ENCODE data around the gene NR1H2.

The NR1H2 gene

DNA sequence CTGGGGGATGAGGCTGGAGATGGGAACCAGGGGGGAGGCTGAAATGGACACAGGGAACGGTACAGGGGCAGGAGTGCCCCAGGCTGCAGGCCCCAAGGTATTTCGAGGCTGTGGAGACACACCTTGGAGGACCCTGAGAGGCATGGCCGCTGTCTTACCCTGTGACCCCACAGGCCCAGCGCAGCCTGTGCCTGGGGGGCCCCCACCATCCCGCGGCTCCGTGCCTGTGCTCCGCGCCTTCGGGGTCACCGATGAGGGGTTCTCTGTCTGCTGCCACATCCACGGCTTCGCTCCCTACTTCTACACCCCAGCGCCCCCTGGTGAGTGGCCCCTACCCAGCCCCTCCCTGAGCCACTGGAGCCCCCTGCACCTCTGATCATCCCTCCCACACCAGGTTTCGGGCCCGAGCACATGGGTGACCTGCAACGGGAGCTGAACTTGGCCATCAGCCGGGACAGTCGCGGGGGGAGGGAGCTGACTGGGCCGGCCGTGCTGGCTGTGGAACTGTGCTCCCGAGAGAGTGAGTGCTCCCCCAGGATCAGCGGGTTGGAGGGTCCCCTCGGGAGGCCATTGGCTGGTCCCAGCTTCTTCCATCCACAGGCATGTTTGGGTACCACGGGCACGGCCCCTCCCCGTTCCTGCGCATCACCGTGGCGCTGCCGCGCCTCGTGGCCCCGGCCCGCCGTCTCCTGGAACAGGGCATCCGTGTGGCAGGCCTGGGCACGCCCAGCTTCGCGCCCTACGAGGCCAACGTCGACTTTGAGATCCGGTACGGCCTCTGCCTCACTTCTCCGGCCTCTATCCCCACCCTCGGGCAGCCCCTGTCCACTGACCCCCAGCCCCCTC is 25.6 kb downstream of the NR1H2 start:
- no peak for DNase-seq (ENCODE audit: low read depth in 3 of 3, low spot score in 1 of 3)

DNA sequence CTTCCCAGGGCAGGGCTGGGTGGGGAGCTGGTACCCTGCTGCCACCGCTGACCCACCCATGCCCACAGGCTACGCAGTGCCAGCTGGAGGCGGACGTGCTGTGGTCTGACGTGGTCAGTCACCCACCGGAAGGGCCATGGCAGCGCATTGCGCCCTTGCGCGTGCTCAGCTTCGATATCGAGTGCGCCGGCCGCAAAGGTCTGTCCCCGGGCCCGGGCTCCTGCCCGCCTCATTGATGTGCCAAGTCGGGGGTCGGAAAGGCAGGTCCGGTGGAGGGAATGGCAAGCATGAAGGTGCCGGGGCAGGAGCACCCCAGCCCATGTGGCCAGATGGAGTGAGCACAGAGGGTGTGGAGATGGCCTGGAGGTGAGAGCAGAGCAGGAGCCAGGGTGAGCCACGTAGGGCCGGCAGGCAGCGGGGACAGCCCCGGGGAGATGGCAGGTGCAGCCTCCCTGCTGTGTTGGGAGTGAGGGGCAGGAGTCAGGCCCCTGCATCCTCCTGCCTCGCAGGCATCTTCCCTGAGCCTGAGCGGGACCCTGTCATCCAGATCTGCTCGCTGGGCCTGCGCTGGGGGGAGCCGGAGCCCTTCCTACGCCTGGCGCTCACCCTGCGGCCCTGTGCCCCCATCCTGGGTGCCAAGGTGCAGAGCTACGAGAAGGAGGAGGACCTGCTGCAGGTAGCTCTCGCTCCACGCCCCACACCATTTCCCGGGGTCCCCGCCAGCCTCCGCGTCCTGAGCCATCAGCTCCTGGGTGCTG is 26.5 kb downstream of the NR1H2 start:
- DNase-seq (ENCODE audit: low read depth in 3 of 3, low spot score in 1 of 3): no peak

DNA sequence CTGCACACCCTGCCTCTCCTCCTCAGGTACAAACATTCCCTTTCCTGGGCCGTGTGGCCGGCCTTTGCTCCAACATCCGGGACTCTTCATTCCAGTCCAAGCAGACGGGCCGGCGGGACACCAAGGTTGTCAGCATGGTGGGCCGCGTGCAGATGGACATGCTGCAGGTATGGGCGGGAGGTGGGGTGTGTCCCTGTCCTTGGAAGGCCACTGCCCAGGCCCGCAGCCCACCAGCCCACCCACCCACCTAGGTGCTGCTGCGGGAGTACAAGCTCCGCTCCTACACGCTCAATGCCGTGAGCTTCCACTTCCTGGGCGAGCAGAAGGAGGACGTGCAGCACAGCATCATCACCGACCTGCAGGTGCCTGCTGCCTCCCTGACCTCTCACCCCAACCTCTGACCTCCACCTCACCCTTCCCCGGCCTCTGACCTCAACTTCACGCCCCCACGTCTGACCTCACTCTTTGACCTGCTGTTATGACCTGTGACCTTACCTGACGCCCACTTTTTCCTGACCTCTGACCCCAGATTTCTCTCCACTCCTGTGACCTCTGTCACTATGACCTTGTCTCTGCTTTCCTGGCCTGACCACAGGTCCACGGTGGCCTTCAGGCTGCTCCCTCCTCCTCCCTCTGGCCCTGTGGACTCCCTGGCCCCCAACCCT is 30.0 kb downstream of the NR1H2 start:
- DNase-seq (ENCODE audit: low read depth in 3 of 3, low spot score in 1 of 3): no peak

DNA sequence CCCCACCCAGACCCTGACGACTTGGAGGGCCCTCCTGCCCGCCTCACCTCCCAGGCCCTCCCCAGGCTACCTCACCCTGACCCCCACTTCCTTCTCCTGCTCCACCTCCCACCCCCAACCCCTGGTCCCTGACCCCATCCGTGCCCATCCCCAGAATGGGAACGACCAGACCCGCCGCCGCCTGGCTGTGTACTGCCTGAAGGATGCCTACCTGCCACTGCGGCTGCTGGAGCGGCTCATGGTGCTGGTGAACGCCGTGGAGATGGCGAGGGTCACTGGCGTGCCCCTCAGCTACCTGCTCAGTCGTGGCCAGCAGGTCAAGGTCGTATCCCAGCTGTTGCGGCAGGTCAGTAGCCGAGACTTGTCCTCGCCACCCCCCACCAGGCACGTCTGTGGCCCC is 30.6 kb downstream of the NR1H2 start:
- no peak for DNase-seq (ENCODE audit: low read depth in 3 of 3, low spot score in 1 of 3)

DNA sequence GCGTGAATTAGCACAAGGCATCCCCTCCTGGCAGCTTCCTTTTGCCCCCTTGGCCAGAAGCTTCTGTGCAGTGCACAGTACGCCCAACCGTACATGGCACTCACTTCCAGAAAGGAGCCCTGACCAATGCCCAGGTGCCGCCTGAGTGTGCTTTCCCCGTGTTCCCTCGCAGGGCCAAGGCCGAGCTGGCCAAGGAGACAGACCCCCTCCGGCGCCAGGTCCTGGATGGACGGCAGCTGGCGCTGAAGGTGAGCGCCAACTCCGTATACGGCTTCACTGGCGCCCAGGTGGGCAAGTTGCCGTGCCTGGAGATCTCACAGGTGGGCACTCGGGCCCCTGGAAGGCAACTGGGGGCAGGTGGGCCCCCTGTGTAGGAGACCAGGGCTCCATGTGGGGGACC is 33.1 kb downstream of the NR1H2 start:
- no peak for DNase-seq (ENCODE audit: low read depth in 3 of 3, low spot score in 1 of 3)

DNA sequence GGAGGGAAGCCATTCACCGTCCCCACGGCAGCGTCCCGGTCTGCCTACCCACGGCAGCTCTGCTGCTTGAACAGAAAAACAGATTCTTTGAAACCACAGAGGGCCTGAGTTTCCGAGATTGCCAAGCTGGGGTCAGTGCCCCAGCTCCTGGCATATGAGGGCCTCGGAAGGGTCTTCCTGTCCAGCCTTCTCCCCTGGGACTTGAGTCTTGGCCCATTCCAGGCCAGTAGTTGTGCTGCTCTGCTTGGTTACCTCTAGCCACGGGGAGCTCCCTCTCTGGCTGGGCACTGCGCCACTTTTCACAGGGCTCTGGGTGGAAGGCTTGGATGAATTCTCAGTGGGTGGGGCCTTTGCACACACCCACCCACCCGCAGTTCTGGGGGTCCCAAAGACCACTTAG is 33.9 kb downstream of the NR1H2 start:
- DNase-seq (ENCODE audit: low read depth in 3 of 3, low spot score in 1 of 3): no peak

DNA sequence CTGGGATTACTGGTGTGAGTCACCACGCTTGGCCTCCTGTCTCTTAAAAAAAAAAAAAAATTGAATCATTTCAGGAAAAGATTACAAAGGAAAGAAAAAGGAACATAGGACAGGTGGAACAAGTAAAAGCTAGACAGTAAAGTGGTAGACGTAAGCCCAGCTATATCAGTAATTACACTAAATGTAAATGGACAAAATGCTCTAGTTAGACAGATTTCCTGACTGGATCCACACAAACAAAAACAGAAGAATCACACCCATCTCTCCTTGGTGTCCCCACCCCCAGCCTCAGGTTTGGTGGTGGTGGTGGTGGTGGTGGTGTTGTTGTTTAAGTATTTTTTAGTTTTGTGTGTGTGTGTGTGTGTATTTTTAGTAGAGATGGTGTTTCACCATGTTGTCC is 36.2 kb downstream of the NR1H2 start:
- DNase-seq (ENCODE audit: low read depth in 3 of 3, low spot score in 1 of 3): no peak

DNA sequence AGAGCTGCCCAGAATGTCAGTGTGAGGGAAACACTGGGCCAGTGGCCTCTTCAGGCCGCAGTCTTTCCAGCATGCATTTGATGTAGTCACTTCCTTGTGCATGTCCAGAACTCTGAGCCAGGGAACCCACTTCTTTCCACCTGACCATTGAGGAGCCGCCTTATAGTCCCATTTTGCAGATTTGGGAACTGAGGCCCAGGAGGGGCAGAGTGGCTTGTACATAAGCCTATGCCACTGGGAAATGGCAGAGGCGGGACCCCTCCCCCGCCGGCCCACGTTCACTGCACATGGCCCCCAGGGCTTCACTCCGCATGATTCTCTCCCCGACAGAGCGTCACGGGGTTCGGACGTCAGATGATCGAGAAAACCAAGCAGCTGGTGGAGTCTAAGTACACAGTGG is 36.8 kb downstream of the NR1H2 start:
- no peak for DNase-seq (ENCODE audit: low read depth in 3 of 3, low spot score in 1 of 3)

DNA sequence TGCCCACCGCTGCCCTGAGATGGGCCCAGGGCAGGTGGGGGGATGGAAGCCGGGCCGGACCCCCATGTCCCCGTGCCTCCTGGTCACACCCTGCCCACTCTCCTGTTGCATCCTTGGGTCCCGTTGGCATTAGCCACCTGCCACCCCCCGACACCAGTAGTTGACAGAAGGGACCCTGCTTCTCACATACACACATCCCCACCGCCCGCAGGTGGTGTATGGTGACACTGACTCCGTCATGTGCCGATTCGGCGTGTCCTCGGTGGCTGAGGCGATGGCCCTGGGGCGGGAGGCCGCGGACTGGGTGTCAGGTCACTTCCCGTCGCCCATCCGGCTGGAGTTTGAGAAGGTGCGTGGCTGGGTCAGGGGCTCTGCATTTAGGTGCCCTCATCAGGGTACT is 37.3 kb downstream of the NR1H2 start:
- DNase-seq (ENCODE audit: low read depth in 3 of 3, low spot score in 1 of 3): no peak

DNA sequence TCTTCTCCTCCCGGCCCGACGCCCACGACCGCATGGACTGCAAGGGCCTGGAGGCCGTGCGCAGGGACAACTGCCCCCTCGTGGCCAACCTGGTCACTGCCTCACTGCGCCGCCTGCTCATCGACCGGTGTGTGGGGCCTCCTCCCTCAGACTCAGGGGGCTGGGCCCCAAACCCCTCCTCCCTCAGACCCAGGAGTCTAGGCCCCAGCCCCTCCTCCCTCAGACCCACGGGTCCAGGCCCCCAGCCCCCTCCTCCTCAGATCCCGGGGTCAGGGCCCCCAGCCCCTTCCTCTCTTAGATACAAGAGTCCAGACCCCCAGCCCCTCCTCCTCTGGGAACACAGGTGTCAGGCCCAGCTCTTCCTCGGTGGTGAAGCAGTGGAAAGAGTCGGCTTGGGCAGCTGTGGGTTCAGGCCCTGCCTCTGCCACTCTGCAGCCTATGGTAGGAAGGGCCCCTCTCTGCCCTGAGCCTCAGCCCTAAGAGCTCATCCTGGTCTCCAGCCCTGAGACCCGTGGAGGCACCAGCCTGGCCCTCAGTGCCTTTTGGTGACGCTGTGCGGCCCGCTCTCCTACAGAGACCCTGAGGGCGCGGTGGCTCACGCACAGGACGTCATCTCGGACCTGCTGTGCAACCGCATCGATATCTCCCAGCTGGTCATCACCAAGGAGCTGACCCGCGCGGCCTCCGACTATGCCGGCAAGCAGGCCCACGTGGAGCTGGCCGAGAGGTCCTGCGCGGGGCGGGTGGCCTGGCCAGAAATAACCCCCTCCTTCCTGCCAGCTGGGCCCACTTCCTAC is 38.8 kb downstream of the NR1H2 start:
- DNase-seq (ENCODE audit: low read depth in 3 of 3, low spot score in 1 of 3): peak; percentile 11 to 72 (median 52)

DNA sequence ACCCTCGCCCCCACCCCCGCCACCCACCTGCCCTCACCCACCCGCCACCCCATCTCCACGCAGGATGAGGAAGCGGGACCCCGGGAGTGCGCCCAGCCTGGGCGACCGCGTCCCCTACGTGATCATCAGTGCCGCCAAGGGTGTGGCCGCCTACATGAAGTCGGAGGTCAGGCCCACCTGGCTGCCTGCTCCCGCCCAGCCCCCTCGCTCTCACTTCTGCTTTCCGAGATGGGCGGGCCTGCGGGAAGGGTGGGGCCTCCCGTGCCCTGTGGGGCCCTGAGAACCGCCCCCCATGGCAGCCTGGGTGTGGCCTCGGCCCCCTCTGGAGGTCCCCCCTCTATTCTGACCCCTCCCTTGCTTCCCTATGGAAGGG is 39.4 kb downstream of the NR1H2 start:
- DNase-seq (ENCODE audit: low read depth in 3 of 3, low spot score in 1 of 3): no peak

DNA sequence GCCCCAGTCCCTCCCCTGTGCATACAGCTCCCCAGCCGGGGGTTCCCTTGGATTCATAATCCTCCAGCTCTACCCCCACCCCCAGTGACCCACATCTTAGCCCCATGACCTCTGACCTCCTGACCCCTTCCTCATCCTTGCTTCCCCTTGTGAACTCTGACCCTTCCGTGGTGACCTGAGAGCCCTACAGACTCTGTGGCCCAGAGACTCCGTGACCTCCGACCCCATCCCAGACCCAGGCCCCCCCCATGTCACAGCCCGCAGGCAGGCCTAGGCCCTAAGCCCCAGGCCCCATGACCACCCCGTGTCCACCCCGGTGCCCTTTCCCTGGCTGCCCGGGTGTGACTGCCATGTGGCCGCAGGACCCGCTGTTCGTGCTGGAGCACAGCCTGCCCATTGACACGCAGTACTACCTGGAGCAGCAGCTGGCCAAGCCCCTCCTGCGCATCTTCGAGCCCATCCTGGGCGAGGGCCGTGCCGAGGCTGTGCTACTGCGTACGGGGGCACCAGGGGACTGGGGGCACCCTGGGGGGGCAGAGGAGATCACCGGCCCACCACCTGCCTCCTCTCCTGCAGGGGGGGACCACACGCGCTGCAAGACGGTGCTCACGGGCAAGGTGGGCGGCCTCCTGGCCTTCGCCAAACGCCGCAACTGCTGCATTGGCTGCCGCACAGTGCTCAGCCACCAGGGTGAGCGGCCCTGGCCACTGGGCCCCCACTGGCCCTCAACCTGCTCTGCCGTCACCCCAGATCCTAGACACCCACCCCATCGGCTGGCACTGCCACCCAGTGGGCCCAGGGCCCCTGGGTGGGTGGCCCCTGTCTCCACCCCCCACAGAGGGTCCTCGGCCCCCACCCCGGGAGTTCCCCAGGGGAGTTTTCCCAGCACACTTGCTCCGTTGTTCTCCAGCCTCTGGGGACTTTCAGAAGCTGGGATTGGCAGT is 40.0 kb downstream of the NR1H2 start:
- DNase-seq (ENCODE audit: low read depth in 3 of 3, low spot score in 1 of 3): no peak

DNA sequence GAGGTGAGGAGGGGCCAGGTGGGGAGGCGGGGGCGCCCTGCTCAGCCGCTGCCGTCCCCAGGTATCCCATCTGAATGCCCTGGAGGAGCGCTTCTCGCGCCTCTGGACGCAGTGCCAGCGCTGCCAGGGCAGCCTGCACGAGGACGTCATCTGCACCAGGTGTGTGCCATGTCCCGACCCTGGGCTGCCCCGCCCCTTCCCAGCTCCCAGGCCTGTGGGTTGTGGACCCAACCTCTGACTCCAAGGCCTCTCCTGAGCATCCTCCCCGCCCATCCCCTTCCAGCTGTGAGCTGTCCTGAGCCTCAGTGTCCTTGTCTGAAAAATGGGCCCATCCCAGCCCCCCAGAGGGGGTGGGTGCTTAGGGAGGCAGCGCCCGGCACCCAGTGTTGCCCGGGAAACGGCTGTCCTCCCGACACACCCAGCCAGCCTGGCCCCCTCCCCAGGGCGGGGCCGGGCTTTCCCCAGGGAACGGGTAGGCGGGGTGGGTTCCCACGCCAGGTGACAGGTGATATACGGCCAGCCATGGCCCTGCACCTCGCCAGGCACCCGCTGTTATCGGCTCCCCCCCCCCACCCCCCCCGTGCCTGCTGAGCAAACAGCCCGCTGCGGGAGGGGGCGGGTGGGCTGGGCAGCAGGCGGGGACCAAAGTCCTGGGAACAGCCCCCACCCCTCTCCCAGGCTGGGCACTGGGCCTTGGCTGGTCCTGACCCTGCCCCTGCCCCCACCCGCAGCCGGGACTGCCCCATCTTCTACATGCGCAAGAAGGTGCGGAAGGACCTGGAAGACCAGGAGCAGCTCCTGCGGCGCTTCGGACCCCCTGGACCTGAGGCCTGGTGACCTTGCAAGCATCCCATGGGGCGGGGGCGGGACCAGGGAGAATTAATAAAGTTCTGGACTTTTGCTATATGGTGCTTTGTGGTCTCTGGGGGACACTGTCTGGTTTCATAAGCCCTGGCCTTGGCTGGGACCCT is 41.1 kb downstream of the NR1H2 start:
- no peak for DNase-seq (ENCODE audit: low read depth in 3 of 3, low spot score in 1 of 3)

DNA sequence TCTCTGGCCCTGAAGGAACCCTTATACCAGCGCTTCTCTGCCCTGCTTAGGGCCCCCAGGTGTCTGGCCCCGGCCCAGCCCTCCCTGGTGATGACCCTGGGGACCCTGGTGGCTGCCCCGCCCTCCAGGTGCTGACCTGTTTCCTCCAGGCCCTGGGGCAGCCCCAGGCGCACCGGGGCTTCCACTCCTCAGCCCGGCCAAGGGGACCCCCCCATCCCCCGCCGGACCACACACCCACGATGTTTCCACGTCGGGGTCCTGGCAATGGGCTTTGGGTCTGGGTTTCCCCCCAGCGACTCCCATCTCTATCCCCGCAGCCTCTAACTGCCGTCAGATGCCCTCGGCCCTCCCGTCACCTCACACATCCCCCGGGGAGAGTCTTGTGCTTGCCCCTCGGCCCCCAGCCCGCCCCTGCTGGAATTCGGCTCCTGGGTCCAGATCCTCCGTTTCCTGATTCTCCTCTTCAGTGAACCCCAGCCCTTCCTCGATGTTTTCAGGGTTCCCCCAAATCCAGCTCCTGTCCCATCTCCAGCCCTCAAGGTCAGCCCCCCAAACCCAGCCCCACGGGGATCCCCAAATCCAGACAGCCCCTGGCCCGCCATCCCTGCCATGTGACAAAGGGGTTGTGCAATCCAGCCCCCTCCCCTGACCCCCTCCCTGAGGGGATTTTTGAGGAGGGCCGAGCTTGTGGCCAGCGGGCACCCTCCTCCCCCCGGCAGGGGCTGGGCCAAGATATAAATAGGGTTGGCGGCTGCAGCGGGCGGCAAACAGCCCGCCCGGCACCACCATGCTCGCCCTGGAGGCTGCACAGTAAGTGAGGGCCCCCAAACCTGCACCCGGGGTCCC is 42.1 kb downstream of the NR1H2 start, which contains the start of gene SPIB:
Gene SPIB, plus strand, starts transcription at position 763 of the 846 bp plus-strand sequence. Its CDS starts 25 bp downstream, at position 788.
- DNase-seq (ENCODE audit: low read depth in 3 of 3, low spot score in 1 of 3): no peak

DNA sequence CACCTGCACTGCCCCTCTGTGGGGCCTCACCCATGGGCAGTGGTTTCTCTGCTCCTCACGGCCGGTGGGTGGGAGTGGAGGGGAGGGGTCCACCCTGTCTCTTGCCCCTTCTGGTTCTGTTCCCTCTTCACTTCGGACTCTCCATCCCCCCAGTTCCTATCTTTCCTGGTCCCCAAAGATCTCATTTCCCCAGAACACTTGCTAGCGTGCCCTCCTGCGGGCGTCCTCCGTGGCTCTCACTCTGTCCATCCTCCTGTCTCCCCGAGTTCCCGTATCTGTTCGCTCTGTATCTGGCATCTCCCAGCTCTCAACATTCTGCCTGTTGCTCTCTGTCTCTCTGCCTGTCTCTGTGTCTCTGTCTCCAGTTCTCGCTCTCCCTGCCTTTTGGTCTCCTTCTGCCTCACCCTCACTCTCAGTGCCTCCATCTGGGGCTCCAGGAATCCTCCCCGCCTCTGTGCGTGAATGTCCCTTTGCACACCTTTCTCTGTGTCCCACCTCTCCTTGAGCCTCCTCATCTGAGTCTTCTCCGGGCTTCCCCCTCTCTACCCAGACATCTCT is 42.8 kb downstream of the NR1H2 start:
- DNase-seq (ENCODE audit: low read depth in 3 of 3, low spot score in 1 of 3): no peak

DNA sequence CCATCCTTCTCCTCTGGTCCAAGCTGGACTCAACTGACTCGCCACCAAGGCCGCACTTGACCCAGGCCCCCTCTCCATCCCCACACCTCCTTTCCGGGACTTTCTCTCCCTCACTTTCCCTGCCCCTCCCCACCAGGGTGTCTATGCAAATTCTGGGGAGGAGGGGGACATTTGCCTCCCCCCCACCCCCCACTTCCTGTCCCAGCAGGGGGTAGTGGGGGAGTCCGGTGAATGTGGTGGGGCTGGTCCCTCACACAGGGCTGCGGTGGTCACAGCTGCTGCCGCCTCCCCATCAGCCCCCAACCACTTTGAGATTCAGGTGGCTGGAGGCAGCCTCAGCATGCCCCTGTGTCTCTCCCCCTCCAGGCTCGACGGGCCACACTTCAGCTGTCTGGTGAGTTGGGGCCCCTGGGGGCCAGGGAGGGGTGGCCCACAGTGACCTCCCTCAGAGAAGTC is 43.4 kb downstream of the NR1H2 start:
- no peak for DNase-seq (ENCODE audit: low read depth in 3 of 3, low spot score in 1 of 3)

DNA sequence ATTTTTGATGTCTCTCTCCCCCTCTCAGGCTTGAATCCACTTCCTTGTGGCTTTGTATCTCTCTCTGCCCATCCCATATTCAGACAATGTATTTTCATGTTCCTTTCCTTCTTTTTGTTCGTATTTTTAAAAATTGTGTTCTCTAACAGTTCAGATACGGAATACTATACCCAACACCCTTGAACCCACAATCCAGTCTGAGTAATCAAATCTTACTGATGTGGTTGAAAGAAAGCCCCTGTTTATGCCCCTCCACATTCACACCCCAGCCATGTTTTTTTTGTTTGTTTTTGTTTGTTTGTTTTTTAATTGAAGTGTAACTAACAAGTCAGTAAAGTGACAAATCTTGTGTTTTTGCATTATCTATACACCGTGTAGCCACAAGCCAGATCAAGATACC is 43.9 kb downstream of the NR1H2 start:
- no peak for DNase-seq (ENCODE audit: low read depth in 3 of 3, low spot score in 1 of 3)

DNA sequence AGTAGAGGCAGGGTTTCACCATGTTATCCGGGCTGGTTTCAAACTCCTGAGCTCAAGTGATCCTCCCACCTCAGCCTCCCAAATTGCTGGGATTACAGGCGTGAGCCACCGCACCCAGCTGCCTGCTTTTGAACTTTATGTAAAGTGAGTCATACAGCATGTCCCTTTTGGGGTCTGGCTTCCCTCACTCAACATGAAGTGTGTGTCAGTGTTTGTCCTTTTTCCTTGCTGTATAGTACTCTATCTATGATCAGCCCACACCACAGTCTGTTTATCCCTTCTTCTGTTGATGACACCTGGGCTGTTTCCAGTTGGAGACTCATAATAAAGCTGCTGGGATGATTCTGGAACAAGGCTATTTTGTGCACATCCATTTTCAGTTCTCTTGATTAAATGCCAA is 44.6 kb downstream of the NR1H2 start:
- DNase-seq (ENCODE audit: low read depth in 3 of 3, low spot score in 1 of 3): no peak

All from stimulated activated CD4-positive, alpha-beta T cell treated with anti-CD3 and anti-CD28 coated beads, TNF-alpha, amount 100 ng/mL, for 1 hour (primary cell).